Nephron (organoid): ENCODE data around the gene NUP85.

Experiments
- H3K27ac Mint-ChIP-seq, 3 experiments: 2 replicates each; pipeline ENCODE4 v1.8.0; 2020; ENCODE audit warnings: mixed read lengths in 3 of 3, mild to moderate bottlenecking in 2 of 3, moderate library complexity in 1 of 3
- H3K27me3 Mint-ChIP-seq: 2 replicates; pipeline ENCODE4 v1.8.0; 2021; ENCODE audit warnings: low read depth, mild to moderate bottlenecking, moderate library complexity, mixed read lengths
- H3K36me3 Mint-ChIP-seq: 2 replicates; pipeline ENCODE4 v1.8.0; 2020; ENCODE audit warnings: low read depth, mixed read lengths
- H3K4me1 Mint-ChIP-seq: 2 replicates; pipeline ENCODE4 v1.8.0; 2020; ENCODE audit warnings: mixed read lengths
- H3K4me3 Mint-ChIP-seq, 3 experiments: 2 replicates each; pipeline ENCODE4 v1.8.0; 2020; ENCODE audit warnings: mild to moderate bottlenecking in 3 of 3, mixed read lengths in 3 of 3, moderate library complexity in 2 of 3
- H3K9me3 Mint-ChIP-seq: 2 replicates; pipeline ENCODE4 v1.8.0; 2020; ENCODE audit warnings: mixed read lengths
- CTCF ChIP-seq, 3 experiments: fragments of 200-600 bp; sonication (generic); IDR thresholded peaks; one replicate each; pipeline ENCODE4 v1.5.0; 2021; ENCODE audit warnings: antibody characterized with exemption in 3 of 3; ENCODE audit not compliant: unreplicated experiment in 3 of 3

NUP85 gene

GRCh38 chr17:75244133-75244866, 38.8 kb downstream of the NUP85 start:
- no peak for TF ChIP-seq CTCF (IDR thresholded peaks at IDR 0.05; ENCODE audit: unreplicated experiment in 3 of 3)
- H3K4me1 Mint-ChIP-seq, result peaks cover 5% of the 10 kb centered on the region
- no peak overlapping the region for H3K27ac Mint-ChIP-seq
- H3K36me3 Mint-ChIP-seq, result peaks cover 41% of the 10 kb centered on the region
- no peaks in the 10 kb centered on the region for H3K9me3 Mint-ChIP-seq
- H3K4me3 Mint-ChIP-seq, result no peak overlapping the region
- no peaks in the 10 kb centered on the region for H3K27me3 Mint-ChIP-seq

GRCh38 chr17:75245011-75245410, 39.5 kb downstream of the NUP85 start:
- no peaks in the 10 kb centered on the region for H3K9me3 Mint-ChIP-seq
- peaks cover 12% of the 10 kb centered on the region for H3K4me1 Mint-ChIP-seq
- no peak overlapping the region for H3K27ac Mint-ChIP-seq
- no peak overlapping the region for H3K4me3 Mint-ChIP-seq
- H3K27me3 Mint-ChIP-seq, result no peaks in the 10 kb centered on the region
- H3K36me3 Mint-ChIP-seq, result peaks cover 41% of the 10 kb centered on the region
- TF ChIP-seq CTCF (IDR thresholded peaks at IDR 0.05; ENCODE audit: unreplicated experiment in 3 of 3), result no peak

GRCh38 chr17:75246404-75246803, 40.9 kb downstream of the NUP85 start:
- Mint-ChIP-seq H3K36me3 (peaks cover 37% of the 10 kb centered on the region), H3K4me3 (no peak overlapping the region), H3K9me3 (no peaks in the 10 kb centered on the region), H3K27me3 (no peaks in the 10 kb centered on the region), H3K4me1 (peaks cover 16% of the 10 kb centered on the region), H3K27ac (no peak overlapping the region)
- no peak for TF ChIP-seq CTCF (IDR thresholded peaks at IDR 0.05; ENCODE audit: unreplicated experiment in 3 of 3)

GRCh38 chr17:75249564-75249963, 44.1 kb downstream of the NUP85 start:
- H3K27me3 Mint-ChIP-seq, result no peaks in the 10 kb centered on the region
- H3K9me3 Mint-ChIP-seq, result no peaks in the 10 kb centered on the region
- peak overlapping the region; percentile 32 to 49 (median 48) for H3K27ac Mint-ChIP-seq
- TF ChIP-seq CTCF (IDR thresholded peaks at IDR 0.05; ENCODE audit: unreplicated experiment in 3 of 3), result no peak
- H3K4me3 Mint-ChIP-seq, result peak overlapping the region in 1 of 3 experiments; percentile 31
- peaks cover 16% of the 10 kb centered on the region for H3K36me3 Mint-ChIP-seq
- peaks cover 16% of the 10 kb centered on the region for H3K4me1 Mint-ChIP-seq

- peak overlapping the region; percentile 32 to 49 (median 48) for H3K27ac Mint-ChIP-seq
- TF ChIP-seq CTCF (IDR thresholded peaks at IDR 0.05; ENCODE audit: unreplicated experiment in 3 of 3), result no peak
Observed at GRCh38 chr17:75250009-75250471, 44.6 kb downstream of the NUP85 start.

More at GRCh38 chr17:75250009-75250471, 44.6 kb downstream of the NUP85 start:
- Mint-ChIP-seq H3K9me3 (no peaks in the 10 kb centered on the region), H3K4me1 (peaks cover 16% of the 10 kb centered on the region), H3K27me3 (no peaks in the 10 kb centered on the region), H3K4me3 (peak overlapping the region in 1 of 3 experiments; percentile 31), H3K36me3 (peaks cover 14% of the 10 kb centered on the region)
